Natural killer cell (primary cell): Measurements from ENCODE around the gene HS6ST2. TPM values are rescaled to one million over a fixed set of nuclear protein-coding genes. Genes with fewer than 3 reads are reported as not detected.

Experiments used
- ATAC-seq, 3 donors: fragments of 150-1000 bp in 2 of 3; fragments of 200-7000 bp in 1 of 3; cut with Tn5 transposase; 1 replicate in 1 of 3; 2 replicates in 2 of 3; pipeline ENCODE4 v1.10.0; 2021; ENCODE audit warnings: mild to moderate bottlenecking in 2 of 3, moderate library complexity in 2 of 3
- DNase-seq, 2 donors: peaks; one replicate each; pipeline versions ENCODE4 v3.0.0 to v3.0.0-alpha.2; 2013 to 2021; ENCODE audit warnings: mixed read lengths in 1 of 2
- H3K27ac ChIP-seq: one replicate; pipeline ENCODE4 v1.5.1; 2013; ENCODE audit warnings: mild to moderate bottlenecking, low read length
- H3K27me3 ChIP-seq: one replicate; pipeline ENCODE4 v1.6.1; 2013; ENCODE audit warnings: low read length; ENCODE audit not compliant: control insufficient read depth, insufficient read depth
- H3K36me3 ChIP-seq: one replicate; pipeline ENCODE4 v1.6.1; 2013; ENCODE audit warnings: low read length; ENCODE audit not compliant: control insufficient read depth, insufficient read depth
- H3K4me1 ChIP-seq: one replicate; pipeline ENCODE4 v1.6.1; 2013; ENCODE audit warnings: low read length; ENCODE audit not compliant: control insufficient read depth, insufficient read depth
- H3K4me3 ChIP-seq: one replicate; pipeline ENCODE4 v1.5.1; 2013; ENCODE audit warnings: low read length
- H3K9me3 ChIP-seq: one replicate; pipeline ENCODE4 v1.6.1; 2013; ENCODE audit warnings: low read length; ENCODE audit not compliant: control insufficient read depth, insufficient read depth
- H3K27ac Mint-ChIP-seq, 2 donors: one replicate each; pipeline ENCODE4 v1.8.0; 2022; ENCODE audit warnings: mild to moderate bottlenecking in 2 of 2, mixed read lengths in 2 of 2, moderate library complexity in 1 of 2
- H3K27me3 Mint-ChIP-seq, 2 donors: one replicate each; pipeline ENCODE4 v1.8.0; 2022; ENCODE audit warnings: low read depth in 2 of 2, mixed read lengths in 2 of 2
- H3K36me3 Mint-ChIP-seq: one replicate; pipeline ENCODE4 v1.8.0; 2022; ENCODE audit warnings: mixed read lengths
- H3K4me1 Mint-ChIP-seq, 2 donors: one replicate each; pipeline ENCODE4 v1.8.0; 2022; ENCODE audit warnings: mixed read lengths in 2 of 2
- H3K4me3 Mint-ChIP-seq: one replicate; pipeline ENCODE4 v1.8.0; 2022; ENCODE audit warnings: mild to moderate bottlenecking, moderate library complexity, mixed read lengths
- H3K9me3 Mint-ChIP-seq, 2 donors: one replicate each; pipeline ENCODE4 v1.8.0; 2022; ENCODE audit warnings: mixed read lengths in 2 of 2
- CTCF ChIP-seq: fragments of 200-600 bp; IDR thresholded peaks from one replicate; pipeline ENCODE4 v1.8.0; 2022; ENCODE audit warnings: antibody characterized with exemption
- WGBS: methylation state at CpG from one replicate; pipeline ENCODE4 v1.1.7; 2013; ENCODE audit warnings: missing lambda C conversion rate; ENCODE audit not compliant: insufficient coverage; 5-methylcytosine and 5-hydroxymethylcytosine counted together
- intact Hi-C: fragments of 100-400 bp; cut with micrococcal nuclease; formaldehyde crosslinking; loops from one replicate; pipeline ENCODE4 v1.14.2; 2022
- total RNA-seq, 4 donors: library from RNA; stranded (reverse); fragments of 120-200 nt in 1 of 4; gene quantifications; one replicate each; pipeline versions ENCODE4 v1.2.3 to v1.2.4, GENCODE V29; 2013 to 2022

Gene HS6ST2
- total RNA-seq, 3 donors from 2014 or later (not counting 1 experiment from before 2014, with no cell fraction given): not detected

GRCh38 chrX:132636080-132636479 lies 322.3 kb downstream of the HS6ST2 start:
- Mint-ChIP-seq H3K4me1 (no peaks in the 10 kb centered on the region), H3K27me3 (peaks cover 4 to 43% of the 10 kb centered on the region in 2 donors), H3K36me3 (no peaks in the 10 kb centered on the region), H3K9me3 (no peaks in the 10 kb centered on the region), H3K27ac (no peak overlapping the region), H3K4me3 (no peak overlapping the region)
- DNase-seq (peak in 1 of 2 donors; percentile 2), ATAC-seq (no peak)
- Histone ChIP-seq H3K36me3 (no peaks in the 10 kb centered on the region), H3K9me3 (no peaks in the 10 kb centered on the region), H3K4me1 (no peaks in the 10 kb centered on the region), H3K27me3 (no peaks in the 10 kb centered on the region), H3K4me3 (no peak overlapping the region), H3K27ac (no peak overlapping the region)
- WGBS: 100% methylated on average over 1 of the region's 3 CpGs
- no peak for TF ChIP-seq CTCF
- intact Hi-C loops: no loop called here

- no peaks in the 10 kb centered on the region for H3K36me3 Mint-ChIP-seq
- no peaks in the 10 kb centered on the region for H3K4me1 Mint-ChIP-seq
- Histone ChIP-seq H3K36me3 (no peaks in the 10 kb centered on the region), H3K27me3 (no peaks in the 10 kb centered on the region), H3K4me1 (no peaks in the 10 kb centered on the region), H3K4me3 (no peak overlapping the region), H3K9me3 (no peaks in the 10 kb centered on the region), H3K27ac (no peak overlapping the region)
- H3K4me3 Mint-ChIP-seq: no peak overlapping the region
- ATAC-seq (no peak), DNase-seq (no peak)
- intact Hi-C loops: loop anchor here (5.0 kb wide), 1 partner anchor 792 kb away; no protein-coding TSS in a partner anchor
- no peaks in the 10 kb centered on the region for H3K9me3 Mint-ChIP-seq
- 54% methylated on average over 1 of the region's 1 CpG for WGBS
- H3K27ac Mint-ChIP-seq: no peak overlapping the region
- no peak for TF ChIP-seq CTCF
- peaks cover 4 to 37% of the 10 kb centered on the region in 2 donors for H3K27me3 Mint-ChIP-seq
These were observed 323.9 kb downstream of the HS6ST2 start for GRCh38 chrX:132634521-132634920.

- no peak overlapping the region for H3K27ac Mint-ChIP-seq
- H3K9me3 Mint-ChIP-seq: no peaks in the 10 kb centered on the region
- ATAC-seq (peak in 2 of 3 donors; percentile 58 to 60), DNase-seq (peak in 1 of 2 donors; percentile 54)
- Histone ChIP-seq H3K4me3 (no peak overlapping the region), H3K9me3 (no peaks in the 10 kb centered on the region), H3K36me3 (no peaks in the 10 kb centered on the region), H3K27me3 (no peaks in the 10 kb centered on the region), H3K4me1 (no peaks in the 10 kb centered on the region), H3K27ac (no peak overlapping the region)
- H3K36me3 Mint-ChIP-seq: no peaks in the 10 kb centered on the region
- intact Hi-C loops: loop anchor here (2.0 to 5.0 kb wide), 2 partner anchors 339 to 789 kb away; no protein-coding TSS in a partner anchor
- WGBS: 48% methylated on average over 3 of the region's 3 CpGs
- H3K27me3 Mint-ChIP-seq: peaks cover 4 to 36% of the 10 kb centered on the region in 2 donors
- H3K4me1 Mint-ChIP-seq: no peaks in the 10 kb centered on the region
- peak; percentile 49 for TF ChIP-seq CTCF
- no peak overlapping the region for H3K4me3 Mint-ChIP-seq
These were observed 326.7 kb downstream of the HS6ST2 start for GRCh38 chrX:132631579-132632232.

GRCh38 chrX:132624466-132624865 lies 334.0 kb downstream of the HS6ST2 start:
- no peak overlapping the region for H3K4me3 Mint-ChIP-seq
- peaks cover 0 to 38% of the 10 kb centered on the region in 2 donors for H3K27me3 Mint-ChIP-seq
- WGBS: 92% methylated on average over 5 of the region's 5 CpGs
- no peak for DNase-seq
- no peaks in the 10 kb centered on the region for H3K4me1 ChIP-seq
- no peaks in the 10 kb centered on the region for H3K36me3 Mint-ChIP-seq
- no peaks in the 10 kb centered on the region for H3K36me3 ChIP-seq
- H3K27ac ChIP-seq: no peak overlapping the region
- intact Hi-C loops: no loop called here
- no peak overlapping the region for H3K27ac Mint-ChIP-seq
- H3K4me3 ChIP-seq: no peak overlapping the region
- no peaks in the 10 kb centered on the region for H3K9me3 Mint-ChIP-seq
- H3K4me1 Mint-ChIP-seq: no peaks in the 10 kb centered on the region
- H3K9me3 ChIP-seq: no peaks in the 10 kb centered on the region
- no peak for TF ChIP-seq CTCF
- H3K27me3 ChIP-seq: no peaks in the 10 kb centered on the region
- no peak for ATAC-seq
